Ovary (tissue), 9 donors: ENCODE measurements around the gene PLPP3. TPM values are rescaled to one million over a fixed set of nuclear protein-coding genes. Genes with fewer than 3 reads are reported as not detected.

ENCODE experiments used
- DNase-seq, 5 donors: peaks; one replicate each; pipeline ENCODE4 v3.0.0-alpha.2; 2019 to 2020
- H3K27ac ChIP-seq, 2 donors: fragments of 200-600 bp; one replicate each; pipeline versions ENCODE4 v1.5.1 to v1.8.0; 2019 to 2022
- H3K27me3 ChIP-seq: fragments of 200-600 bp; one replicate; pipeline ENCODE4 v1.8.0; 2022
- H3K36me3 ChIP-seq: fragments of 200-600 bp; sonication (generic); one replicate; pipeline ENCODE4 v1.5.1; 2019
- H3K4me1 ChIP-seq: one replicate; pipeline ENCODE4 v1.8.1; 2013; ENCODE audit warnings: mild to moderate bottlenecking, moderate library complexity; ENCODE audit not compliant: insufficient read depth
- H3K4me3 ChIP-seq: fragments of 200-600 bp; sonication (generic); one replicate; pipeline ENCODE4 v1.5.1; 2017
- H3K9me3 ChIP-seq, 2 donors: fragments of 200-600 bp in 1 of 2; sonication (generic) in 1 of 2; one replicate each; pipeline versions ENCODE4 v1.5.1 to v1.8.1; 2013 to 2019; ENCODE audit warnings: mild to moderate bottlenecking in 1 of 2, moderate library complexity in 1 of 2
- EP300 ChIP-seq: sonication (generic); formaldehyde crosslinking; IDR thresholded peaks from one replicate; pipeline ENCODE4 v1.6.1; 2017; ENCODE audit warnings: antibody characterized with exemption
- POLR2A ChIP-seq: fragments of 450-650 bp; IDR thresholded peaks from one replicate; pipeline ENCODE4 v1.6.1; 2017; ENCODE audit warnings: antibody characterized with exemption, mild to moderate bottlenecking, moderate library complexity
- WGBS, 3 donors: extraction: QIAGEN DNeasy Blood & Tissue Kit in 1 of 3; methylation state at CpG; one replicate each; pipeline versions ENCODE4 v1.1.5 to v1.1.7; 2013 to 2017; 5-methylcytosine and 5-hydroxymethylcytosine counted together
- intact Hi-C, 4 donors: fragments of 100-400 bp; cut with DNase I; formaldehyde crosslinking; loops; one replicate each; pipeline versions ENCODE4 v1.11.0 to v1.15.1; 2022 to 2023
- polyA plus RNA-seq, 2 donors: library from polyadenylated mRNA; stranded (reverse); fragments of 200-250 nt in 1 of 2; fragments of 350-450 nt in 1 of 2; fragmentation: Illumina TruSeq in 1 of 2; extraction: RNeasy Lipid Tissue Mini Kit (QIAGEN cat#74804) in 1 of 2; gene quantifications; one replicate each; pipeline ENCODE4 v1.2.3, GENCODE V29; 2013 to 2014
- total RNA-seq, 7 donors: library from RNA; depleted of rRNA in 2 of 7; stranded (reverse); fragments of >200 nt in 2 of 7; fragmentation: NEBNext Ultra II Directional in 3 of 7; extraction: Animal tissue kit (Norgen Biotek cat#: 25700) in 3 of 7; gene quantifications; one replicate each; pipeline versions ENCODE4 v1.1.0 to v1.2.4, GENCODE V29; 2016 to 2023
- TF ChIP-seq, protein P1 (sequence below), 3 donors: fragments of 450-650 bp in 2 of 3; fragments of 200-600 bp in 1 of 3; IDR thresholded peaks; one replicate each; pipeline versions ENCODE4 v1.5.1 to v1.8.0; 2016 to 2022; ENCODE audit warnings: antibody characterized with exemption in 3 of 3, mild to moderate bottlenecking in 1 of 3
- donor health status: DM: no; HTN: no; CAD: no; lungs with moderate emphysema.
- donor health status: DM: no; HTN: no; CAD: no.
- donor health status: Bipolar disorder and iron deficiency.
- donor health status: DM: yes; HTN: yes; CAD: no.
- donor health status: DM: no; HTN: no; CAD: no.
- donor health status: DM: yes; HTN: yes; CAD: no.

Gene PLPP3
- total and polyA plus RNA-seq, 9 donors = 51.4 to 188 (median 125) TPM

DNA sequence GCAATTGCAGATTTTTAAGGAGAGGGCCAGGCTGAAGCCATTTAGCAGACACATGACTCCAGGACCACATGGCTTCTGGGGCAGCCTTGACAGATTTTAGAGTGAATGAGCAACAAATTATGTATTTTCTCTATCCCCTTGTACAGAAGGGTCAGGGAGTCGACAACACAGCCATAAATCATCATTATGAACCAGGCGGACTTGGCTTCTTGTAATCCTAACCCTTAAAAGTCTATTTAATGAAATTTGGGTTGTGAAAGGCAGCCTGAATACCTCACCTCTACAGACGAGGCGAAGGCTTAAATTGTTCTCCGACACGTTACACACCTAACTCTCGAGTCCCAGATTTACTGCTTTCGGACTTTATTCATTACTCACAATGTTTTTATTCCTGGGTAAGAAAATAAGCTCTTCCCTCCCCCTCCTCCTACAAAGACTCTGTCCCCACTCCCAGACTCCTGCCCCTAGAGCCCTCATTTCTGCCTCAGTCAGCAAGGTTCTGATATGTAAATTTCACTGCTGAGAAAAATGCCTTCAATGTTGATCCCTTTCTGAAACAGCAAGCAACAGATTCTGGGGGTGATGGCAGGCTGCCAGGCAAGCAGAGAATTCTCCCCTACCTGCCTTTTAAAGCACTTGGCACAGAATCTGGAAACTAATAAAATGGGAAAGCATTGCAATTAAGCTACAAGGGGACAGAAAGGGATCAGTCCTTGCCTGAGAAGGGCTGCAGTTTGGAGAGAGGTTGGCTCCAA is 51.6 kb downstream of the PLPP3 start:
- H3K36me3 ChIP-seq = no peaks in the 10 kb centered on the region
- peaks cover 38% of the 10 kb centered on the region for H3K4me1 ChIP-seq
- intact Hi-C loops = loop anchor here in 1 of 4 donors (10.0 kb wide), 1 partner anchor 47 kb away; the partner anchor contains the start of gene PLPP3
- WGBS, 3 donors = 39 to 43% (median 42%) methylated on average over 8 of the region's 8 CpGs
- H3K4me3 ChIP-seq = no peak overlapping the region
- H3K27me3 ChIP-seq = no peaks in the 10 kb centered on the region
- no peak overlapping the region for H3K27ac ChIP-seq
- DNase-seq = peak in 4 of 5 donors; percentile 27 to 62 (median 47)
- no peaks in the 10 kb centered on the region for H3K9me3 ChIP-seq
- TF ChIP-seq, protein P1, sequence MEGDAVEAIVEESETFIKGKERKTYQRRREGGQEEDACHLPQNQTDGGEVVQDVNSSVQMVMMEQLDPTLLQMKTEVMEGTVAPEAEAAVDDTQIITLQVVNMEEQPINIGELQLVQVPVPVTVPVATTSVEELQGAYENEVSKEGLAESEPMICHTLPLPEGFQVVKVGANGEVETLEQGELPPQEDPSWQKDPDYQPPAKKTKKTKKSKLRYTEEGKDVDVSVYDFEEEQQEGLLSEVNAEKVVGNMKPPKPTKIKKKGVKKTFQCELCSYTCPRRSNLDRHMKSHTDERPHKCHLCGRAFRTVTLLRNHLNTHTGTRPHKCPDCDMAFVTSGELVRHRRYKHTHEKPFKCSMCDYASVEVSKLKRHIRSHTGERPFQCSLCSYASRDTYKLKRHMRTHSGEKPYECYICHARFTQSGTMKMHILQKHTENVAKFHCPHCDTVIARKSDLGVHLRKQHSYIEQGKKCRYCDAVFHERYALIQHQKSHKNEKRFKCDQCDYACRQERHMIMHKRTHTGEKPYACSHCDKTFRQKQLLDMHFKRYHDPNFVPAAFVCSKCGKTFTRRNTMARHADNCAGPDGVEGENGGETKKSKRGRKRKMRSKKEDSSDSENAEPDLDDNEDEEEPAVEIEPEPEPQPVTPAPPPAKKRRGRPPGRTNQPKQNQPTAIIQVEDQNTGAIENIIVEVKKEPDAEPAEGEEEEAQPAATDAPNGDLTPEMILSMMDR (IDR thresholded peaks at IDR 0.05) = no peak
- TF ChIP-seq POLR2A = no peak
- TF ChIP-seq EP300 = no peak

DNA sequence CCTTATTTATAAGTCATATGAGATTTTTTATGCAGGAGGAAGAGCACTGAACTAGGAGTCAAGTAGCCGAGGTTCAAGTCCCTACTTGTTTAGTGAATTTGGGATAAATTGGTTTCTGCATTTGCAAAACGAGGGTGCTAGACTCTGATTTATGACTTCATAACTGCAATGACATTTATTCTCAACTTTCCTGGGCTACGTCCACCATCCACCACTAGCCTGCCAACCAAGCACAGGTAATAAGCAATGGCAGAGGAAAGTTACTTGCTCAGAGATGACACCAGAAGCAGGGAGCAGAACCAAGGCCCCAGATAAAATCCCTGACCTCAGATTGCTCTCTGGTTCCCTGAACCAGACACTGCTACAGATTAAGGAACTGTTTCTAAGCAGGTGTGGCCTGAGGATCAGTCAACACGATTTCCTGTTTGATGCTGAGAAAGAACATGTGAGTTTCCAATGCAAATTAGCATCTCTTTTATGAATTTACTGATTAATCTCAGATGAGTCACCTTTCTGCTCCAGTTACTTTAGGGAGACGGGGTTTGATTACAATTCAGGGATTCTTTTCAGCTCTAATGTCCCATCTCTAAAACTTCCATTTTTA is 52.7 kb downstream of the PLPP3 start:
- intact Hi-C loops = loop anchor here in 1 of 4 donors (10.0 kb wide), 1 partner anchor 48 kb away; the partner anchor contains the start of gene PLPP3
- H3K27me3 ChIP-seq = no peaks in the 10 kb centered on the region
- H3K4me1 ChIP-seq = peaks cover 37% of the 10 kb centered on the region
- DNase-seq = no peak
- no peaks in the 10 kb centered on the region for H3K9me3 ChIP-seq
- TF ChIP-seq POLR2A (no peak), EP300 (no peak)
- TF ChIP-seq, protein P1 (IDR thresholded peaks at IDR 0.05) = no peak
- no peak overlapping the region for H3K4me3 ChIP-seq
- no peaks in the 10 kb centered on the region for H3K36me3 ChIP-seq
- WGBS, 3 donors = 72 to 78% (median 76%) methylated on average over 5 of the region's 5 CpGs
- H3K27ac ChIP-seq = no peak overlapping the region

DNA sequence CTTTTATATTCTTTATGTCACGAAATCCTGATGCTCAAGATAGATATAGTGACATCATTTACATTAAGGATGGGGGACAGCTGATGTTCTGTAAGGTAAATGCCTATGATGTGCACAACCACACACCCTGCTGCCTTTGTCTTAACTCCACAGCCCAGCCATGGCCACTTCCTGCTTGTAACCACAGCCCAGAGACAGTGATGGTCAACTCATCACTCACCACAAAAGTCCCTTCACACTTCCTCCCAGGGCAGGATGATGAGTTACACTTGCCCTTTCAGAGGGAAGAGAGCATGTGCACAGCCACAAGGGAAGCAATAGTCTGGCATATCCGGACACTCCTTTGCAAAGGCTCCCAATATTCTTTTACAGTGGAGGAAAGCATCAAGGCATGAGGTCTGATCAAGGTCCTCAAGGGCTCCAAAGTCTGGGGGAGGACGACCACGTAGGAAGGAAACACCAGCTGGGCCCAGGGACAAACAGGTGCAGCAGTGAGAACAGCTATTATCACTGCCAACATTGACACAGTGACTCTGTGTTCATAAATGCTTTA is 53.8 kb downstream of the PLPP3 start:
- Histone ChIP-seq H3K36me3 (no peaks in the 10 kb centered on the region), H3K4me3 (no peak overlapping the region), H3K27me3 (no peaks in the 10 kb centered on the region), H3K27ac (no peak overlapping the region), H3K4me1 (peaks cover 35% of the 10 kb centered on the region), H3K9me3 (no peaks in the 10 kb centered on the region)
- intact Hi-C loops = loop anchor here in 1 of 4 donors (10.0 kb wide), 1 partner anchor 49 kb away; the partner anchor contains the start of gene PLPP3
- 54 to 60% (median 58%) methylated on average over 4 of the region's 4 CpGs for WGBS, 3 donors
- no peak for DNase-seq
- TF ChIP-seq EP300 (no peak), POLR2A (no peak)
- TF ChIP-seq, protein P1 (IDR thresholded peaks at IDR 0.05) = no peak

DNA sequence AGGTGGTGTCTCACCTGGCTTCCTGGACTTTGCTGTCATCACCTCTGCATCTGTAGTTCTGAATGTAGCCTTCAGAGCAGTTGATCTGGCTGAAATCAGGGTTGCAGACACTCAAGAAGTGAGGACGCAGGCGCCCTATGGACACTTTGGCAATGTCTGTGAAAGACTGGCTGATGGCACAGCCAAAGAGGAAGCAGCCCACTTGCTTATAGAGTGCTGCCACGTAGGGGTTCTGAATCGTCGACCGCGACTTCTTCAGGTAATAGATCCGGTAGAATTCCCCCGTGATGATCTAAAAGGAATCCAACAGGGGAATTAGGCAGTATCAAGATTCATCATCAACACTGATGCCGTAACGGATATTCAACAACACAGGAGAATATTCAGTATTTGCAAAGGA is 55.1 kb downstream of the PLPP3 start:
- 95 to 98% (median 96%) methylated on average over 11 of the region's 11 CpGs for whole genome bisulfite sequencing, 3 donors
- peaks cover 30% of the 10 kb centered on the region for H3K4me1 ChIP-seq
- H3K36me3 ChIP-seq = no peaks in the 10 kb centered on the region

More for the DNA sequence above, 55.1 kb downstream of the PLPP3 start:
- H3K4me3 ChIP-seq = no peak overlapping the region
- intact Hi-C loops = loop anchor here in 1 of 4 donors (10.0 kb wide), 1 partner anchor 51 kb away; the partner anchor contains the start of gene PLPP3
- H3K27ac ChIP-seq = no peak overlapping the region
- no peaks in the 10 kb centered on the region for H3K27me3 ChIP-seq
- no peak for DNase-seq
- no peaks in the 10 kb centered on the region for H3K9me3 ChIP-seq
- no peak for TF ChIP-seq EP300
- no peak for TF ChIP-seq POLR2A
- TF ChIP-seq, protein P1 (IDR thresholded peaks at IDR 0.05) = no peak
